ENCODE data around the gene SETD4.

SETD4 gene

DNA sequence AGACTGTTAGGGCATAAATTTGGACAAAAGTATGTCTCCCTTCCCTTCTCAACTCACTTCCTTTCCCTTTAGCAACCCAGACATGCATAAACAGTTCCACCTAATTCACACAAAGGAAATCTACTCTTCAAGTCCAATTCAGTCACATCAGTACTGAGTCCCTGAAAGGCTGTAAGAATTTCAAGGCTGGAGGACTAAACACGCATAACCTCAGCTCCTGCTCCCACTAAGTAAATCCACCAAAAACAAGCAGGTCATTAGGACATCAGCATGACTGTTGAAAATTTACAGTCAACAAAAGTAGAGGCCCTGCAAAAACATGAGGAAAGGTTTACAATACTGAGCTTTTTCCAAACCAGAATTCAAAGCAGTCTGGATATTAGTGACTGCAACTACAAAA, 18.4 kb downstream of the SETD4 start:
- DNase-seq, result no peak

DNA sequence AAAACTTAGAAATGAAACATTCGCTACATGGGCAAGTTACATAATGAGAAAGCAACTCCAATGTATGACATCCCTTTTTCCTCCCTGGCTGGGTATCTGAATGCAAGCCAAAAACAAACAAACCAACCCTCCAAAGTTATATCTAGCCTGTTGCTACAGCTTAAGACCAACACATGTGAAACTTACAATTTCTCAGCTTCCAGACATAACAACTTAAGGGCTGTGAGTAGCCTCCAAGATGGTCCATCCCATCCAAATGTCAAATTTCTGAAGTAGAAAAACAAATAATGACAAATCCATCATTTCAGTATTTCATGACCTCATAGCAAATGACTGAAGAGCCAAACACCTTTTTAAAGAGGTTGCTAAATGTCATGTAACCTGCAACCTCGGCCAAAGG, 19.9 kb downstream of the SETD4 start:
- DNase-seq, result no peak

DNA sequence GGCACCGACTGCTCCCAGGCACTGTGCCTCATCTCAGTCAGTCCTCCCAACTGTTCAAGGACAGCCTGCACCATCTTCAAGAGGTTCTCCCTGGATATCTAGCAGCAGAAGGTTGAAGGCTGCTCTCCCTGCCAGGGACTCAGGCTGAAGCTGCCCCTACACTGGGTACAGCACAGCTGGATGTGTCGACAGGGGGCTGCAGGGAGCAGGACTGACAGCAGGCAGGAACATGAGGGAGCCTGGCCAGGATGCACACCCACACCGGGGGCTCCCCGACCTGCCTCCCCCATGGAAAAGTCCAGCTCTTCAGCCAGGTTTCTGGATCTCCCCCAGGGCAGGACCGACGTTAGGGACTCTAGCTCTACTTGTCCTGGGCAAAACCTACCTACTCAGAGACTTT, 20.5 kb downstream of the SETD4 start:
- DNase-seq, result no peak

DNA sequence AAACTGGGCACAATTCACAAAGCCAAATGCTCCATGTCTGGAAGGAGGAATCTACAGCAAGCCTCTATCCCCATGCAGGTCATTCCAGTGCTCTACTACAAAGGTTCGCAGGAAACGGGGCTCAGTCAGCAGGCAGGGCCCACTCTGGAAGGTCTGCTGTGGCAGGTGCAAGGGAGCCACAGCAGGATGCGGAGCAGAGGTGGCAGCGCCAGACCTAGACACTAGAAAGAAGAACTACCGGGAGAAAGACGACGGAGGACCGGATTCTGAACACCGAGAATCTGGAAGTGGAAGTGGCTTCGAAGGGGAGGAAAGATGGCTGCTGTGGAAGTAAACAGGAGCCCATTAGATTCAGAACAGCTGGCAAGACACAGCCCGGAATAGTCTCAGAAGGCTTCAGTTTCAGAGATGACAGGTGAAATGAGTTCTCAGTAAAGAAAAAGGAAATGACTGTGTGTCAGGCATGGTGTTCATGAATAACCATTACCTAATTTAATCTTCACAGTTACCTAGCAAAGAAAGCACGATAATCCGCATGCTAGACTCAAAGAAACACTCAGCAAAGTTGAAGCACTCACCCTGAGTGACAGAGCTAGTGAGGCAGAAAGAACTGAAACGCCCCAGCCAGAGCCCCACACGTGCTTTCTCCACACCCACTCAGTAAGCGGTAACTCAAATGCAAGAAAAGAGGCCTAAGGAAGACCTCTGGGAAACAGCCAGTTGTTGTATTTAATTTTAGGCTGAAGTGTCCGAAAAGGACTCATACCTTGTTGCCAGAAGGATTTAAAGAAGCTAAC, 21.4 kb downstream of the SETD4 start:
- no peak for DNase-seq

DNA sequence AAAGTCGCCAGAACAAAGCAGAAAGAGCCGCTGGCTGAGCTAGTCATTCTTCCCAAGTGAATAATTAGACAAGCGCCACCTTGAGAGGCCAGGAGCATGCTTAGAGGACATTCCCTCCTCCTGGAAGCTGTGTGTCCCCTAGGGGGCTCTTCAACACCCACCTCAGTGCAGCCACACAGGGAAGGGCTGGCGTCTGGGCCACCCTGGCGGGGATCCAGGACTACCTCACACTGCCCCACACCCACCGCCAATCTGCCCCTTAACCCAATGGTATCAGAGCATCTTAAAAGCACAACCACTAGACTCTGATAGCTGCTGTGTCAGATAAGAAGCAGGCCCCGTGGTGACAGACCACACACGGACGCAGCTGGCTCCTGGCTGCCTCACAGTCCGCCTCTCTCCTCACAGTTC, 24.9 kb downstream of the SETD4 start:
- DNase-seq, result no peak

DNA sequence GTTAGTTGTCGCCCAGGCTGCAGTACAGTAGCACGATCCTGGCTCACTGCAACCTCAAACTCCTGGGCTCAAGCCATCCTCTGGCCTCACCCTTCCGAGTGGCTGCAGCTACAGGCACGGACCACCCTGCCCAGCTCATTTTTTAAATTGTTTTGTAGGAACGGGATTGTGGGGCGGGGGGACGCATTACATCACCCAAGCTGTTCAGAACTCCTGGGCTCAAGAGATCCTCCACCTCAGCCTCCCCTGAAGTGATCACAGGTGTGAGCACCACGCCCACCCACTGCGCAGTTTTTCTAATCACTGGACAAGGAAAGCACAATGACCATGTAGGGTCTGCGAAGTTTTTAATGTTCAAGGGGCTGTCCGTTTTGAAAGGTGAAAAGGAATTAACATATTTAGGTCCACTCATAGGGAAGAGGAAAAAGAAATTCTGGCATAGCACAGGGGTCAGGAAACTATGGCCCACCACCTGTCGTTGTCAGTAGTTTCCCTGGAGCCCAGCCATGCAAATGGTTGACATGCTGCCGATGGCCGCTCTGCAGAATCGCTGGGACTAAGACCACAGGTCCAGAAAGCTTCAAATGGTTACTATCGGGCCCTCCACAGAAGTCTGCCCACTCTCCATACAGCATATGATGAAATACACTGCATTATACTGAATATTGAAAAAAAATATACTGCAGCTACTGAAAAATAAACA, 26.0 kb downstream of the SETD4 start:
- no peak for DNase-seq

DNA sequence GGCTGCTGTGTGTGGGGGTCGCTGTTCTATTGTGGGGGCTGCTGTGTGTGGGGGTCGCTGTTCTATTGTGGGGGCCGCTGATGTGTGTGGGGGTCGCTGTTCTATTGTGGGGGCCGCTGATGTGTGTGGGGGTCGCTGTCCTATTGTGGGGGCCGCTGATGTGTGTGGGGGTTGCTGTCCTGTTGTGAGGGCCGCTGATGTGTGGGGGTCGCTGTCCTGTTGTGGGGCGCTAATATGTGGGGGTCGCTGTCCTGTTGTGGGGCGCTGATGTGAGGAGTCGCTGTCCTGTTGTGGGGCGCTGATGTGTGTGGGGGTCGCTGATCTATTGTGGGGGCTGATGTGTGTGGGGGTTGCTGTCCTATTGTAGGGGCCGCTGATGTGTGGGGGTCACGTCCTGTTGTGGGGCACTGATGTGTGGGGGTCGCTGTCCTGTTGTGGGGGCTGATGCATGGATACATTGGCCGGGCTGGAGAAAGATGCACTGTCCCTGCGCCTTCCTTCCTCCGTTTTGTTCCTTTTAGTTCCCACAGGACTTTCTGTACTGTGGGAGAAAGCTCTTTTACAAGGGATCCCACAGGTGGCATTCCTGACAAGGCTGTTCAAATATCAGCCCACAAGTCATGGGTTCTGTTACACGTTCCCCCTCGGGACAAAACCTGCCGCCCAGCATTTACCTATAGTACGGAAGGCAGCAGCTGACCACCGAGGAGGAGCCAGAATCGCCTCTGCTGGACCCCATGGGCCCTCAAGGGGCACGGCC, 27.5 kb downstream of the SETD4 start:
- no peak for DNase-seq

DNA sequence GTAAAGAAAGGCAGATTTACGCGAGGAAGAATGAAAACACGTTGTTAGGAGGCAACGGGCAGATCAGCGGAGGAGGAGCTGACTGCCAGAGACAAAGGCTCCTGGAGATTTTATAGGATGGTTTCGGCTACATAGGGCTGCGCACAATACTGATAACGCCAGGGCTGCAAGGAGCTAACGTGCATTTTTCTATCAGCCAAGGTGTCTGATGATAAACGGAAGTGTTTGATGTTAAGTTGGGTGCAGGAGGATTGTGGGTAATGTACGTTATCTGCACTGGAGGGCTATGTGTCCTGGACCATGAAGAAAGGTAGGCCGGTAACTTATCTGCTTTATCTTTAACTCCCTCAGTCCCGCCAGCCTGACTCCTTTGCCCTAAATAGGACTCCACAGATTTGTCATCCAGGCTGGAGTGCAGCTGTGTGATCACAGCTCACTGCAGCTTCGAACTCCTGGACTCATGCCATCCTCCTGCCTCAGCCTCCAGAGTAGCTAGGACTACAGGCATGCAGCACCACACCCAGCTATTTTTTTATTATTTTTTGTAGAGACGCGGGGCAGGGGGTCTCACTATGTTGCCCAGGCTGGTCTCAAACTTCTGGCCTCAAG, 29.6 kb downstream of the SETD4 start:
- DNase-seq, result no peak

DNA sequence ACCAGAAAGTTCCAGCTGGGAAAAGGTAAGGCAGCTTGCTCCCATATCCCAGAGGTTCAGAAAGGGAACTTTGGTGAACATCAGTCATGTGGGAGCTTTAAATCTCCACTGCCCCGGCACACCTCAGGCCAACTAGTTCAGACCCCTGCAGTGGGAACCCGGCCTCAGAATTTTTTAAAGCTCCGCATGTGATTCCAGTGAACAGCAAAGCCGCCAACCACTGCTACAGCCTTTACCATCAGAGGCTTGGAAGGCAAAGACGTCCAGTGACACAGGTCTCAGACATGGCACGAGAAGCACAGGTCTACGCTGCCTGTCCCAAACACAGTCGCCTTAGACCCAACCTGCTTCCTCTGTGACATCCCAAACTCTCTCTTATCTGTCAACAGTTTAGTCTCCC, 31.0 kb downstream of the SETD4 start:
- no peak for DNase-seq

DNA sequence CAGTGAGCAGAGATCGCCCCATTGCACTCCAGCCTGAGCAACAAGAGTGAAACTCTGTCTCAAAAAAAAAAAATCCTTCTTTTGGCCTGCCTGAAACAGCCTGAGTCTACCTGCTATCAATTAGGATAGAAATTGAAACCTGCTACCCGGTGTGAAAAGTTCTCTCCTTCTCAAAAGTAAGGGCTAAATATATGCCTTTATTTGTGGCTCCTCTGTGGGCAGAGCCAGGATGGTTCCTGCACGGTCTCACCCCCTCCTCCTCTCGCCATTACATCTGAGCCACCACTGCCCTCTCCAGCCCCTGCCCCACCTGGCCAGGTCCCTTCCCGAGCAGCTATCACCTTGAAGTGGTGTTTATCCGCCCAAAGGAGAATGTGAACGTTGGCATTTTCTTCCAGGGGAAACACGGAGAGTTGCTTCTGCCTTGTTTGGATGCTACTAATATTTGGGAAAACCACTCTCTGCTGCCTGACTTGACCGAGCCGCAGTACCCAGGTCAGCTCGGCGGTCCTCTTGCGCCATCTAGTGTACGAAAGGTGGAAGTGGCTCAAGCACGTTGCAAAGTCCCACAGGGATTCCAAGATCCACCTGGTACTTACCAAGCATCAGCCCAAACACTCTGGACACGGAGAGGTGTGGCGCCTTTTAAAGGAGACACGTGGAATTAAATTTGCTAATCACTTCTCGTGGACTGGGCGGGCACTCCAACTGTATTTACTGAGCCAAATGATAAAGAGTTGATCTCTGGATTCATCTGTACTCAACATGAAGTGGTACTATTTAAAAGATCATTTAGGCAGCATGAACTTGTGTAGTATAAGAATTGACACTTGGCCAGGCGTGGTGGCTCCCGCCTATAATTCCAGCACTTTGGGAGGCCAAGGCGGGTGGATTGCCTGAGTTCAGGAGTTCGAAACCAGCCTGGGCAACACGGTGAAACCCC, 31.9 kb downstream of the SETD4 start:
- DNase-seq, result peak; percentile 82

DNA sequence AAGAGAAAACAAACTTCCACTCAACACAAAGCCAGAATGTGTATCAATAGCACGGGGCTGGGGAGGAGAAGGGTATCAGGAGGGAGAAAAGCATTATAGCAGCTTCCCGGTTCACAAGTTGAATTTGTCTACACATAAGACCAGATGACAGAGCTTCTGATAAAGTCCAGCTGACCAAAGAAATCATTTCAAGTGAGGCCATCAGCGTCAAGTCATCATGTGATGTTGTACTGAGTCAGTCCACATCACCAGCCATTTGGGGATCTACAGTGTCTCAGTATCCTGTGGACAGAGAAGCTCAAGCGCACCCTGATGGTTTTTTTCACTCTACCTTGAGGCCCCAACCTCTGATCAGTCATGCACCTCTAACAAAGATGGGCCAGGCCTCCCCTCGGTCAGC, 33.0 kb downstream of the SETD4 start:
- DNase-seq, result no peak

DNA sequence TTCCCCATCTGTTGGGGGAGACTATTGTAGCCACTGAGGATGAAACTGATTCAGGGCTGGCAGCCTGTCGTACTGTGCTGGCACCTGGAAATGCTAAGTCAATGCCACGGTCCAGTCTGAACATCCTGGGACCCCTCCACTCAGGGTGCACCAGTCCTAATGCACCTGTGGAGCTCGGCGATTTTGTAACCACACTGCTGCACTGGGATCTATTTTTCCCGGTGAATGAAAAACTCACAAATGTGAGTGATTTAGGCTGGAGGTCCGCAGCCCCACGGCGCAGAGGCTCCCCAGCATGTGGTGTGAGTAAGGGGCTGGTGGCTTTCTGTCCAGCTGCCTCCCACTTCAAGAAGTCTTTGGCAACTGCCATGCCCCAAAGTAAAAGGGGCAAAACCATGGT, 35.5 kb downstream of the SETD4 start:
- DNase-seq, result no peak

DNA sequence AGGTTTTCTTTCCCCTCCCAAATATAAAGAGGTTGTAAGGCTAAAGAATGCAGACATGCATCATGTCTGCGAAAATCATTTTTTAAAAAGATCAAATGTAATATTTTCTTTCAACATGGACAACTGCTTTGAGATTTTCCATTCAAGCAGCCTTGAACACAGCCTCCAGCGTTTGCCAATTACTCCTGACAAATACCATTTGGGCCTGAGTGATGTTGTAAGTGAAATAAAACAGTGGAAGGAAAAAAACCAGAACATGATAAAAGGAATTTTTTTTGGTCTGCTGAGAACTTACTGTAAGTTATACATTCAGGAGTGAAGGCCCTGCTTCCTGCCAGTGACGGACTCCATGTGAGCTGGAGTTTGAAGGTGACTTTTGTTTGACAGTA, 37.2 kb downstream of the SETD4 start:
- DNase-seq, result no peak

DNA sequence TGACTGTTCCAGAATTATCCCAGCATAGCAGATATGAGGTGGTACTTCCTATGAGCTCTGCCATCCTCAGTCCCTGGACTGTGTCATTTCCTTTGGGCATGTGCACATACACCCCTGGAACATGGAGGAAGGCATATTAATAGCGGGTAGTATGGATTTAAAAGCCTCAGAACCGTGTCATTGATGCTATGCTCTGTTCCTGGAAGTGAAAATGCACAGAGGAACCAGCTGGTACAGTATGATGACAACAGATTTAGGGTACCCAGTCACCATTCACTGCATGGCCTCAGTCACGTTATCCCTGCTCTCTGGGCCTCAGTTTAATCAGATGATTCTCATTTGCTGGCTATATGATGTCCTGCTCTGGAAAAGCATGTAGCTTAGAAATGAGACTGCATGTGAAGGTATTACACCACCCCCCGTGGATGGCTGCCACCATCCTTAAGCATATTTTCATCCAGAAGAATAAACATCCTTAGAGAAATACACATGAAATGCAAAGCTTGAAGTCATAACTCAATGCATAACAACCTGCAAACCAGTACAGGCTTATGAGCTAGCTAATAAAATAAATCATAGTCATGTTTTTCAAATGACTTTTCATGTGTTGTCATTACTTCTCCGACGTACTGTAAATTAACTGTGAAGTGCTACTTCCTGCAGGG, 37.8 kb downstream of the SETD4 start:
- DNase-seq, result no peak

DNA sequence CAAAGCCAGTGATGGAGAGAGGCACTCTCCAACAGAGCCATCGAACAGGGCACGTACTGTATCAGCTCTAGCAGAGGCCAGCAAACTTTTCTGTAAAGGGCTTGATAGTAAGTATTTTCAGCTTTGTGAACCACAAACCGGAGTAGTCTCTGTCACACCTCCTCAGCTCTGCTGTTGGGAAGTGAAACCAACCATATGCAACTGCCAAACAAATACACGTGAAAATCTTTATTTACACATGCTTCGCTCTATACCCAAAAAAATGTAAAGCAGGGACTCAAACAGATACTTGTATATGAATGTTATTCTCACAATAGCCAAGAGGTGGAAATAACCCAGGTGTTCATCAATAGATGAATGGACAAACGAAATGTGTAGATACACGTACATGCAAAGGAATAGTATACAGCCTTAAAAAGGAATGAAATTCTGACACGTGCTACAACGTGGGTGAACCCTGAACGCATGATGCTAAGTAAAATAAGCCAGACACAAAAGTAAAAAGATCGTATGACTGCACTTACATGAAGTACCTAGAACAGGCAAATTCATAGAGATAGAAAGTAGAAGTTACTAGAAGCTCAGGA, 39.0 kb downstream of the SETD4 start:
- DNase-seq, result no peak

DNA sequence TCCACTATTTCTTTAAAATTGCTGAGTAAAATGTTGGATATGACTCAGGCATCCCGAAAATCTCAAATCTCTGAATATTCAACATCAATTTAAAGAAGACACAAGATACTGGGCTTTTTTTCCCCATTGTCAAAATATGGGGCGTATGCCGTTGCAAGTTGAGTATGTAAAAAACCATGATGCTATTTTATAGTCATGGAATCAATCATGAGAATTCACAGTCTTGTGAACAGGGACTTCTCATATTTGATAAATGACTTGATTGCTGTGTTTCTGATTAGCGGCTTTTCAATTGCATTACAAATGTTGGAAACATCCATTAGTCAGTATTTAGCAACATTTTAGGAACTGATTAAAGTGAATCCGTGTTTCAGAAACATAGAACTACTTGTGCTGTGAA, 45.3 kb downstream of the SETD4 start:
- no peak for DNase-seq

DNA sequence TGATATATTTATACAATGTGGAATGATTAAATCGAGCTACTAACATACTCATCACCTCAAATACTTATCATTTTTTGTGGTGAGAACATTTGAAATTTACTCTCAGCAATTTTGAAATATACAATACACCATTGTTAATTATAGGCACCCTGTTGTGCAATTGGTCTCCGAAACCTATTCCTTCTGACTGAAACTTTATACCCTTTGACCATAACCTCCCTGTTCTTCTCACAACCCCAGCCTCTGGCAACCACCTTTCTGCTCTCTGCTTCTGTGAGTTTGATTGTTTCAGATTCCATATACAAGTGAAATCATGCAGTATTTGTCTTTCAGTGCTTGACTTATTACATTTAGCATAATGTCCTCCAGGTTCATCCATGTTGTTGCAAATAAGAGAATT, 49.5 kb downstream of the SETD4 start:
- DNase-seq, result no peak

DNA sequence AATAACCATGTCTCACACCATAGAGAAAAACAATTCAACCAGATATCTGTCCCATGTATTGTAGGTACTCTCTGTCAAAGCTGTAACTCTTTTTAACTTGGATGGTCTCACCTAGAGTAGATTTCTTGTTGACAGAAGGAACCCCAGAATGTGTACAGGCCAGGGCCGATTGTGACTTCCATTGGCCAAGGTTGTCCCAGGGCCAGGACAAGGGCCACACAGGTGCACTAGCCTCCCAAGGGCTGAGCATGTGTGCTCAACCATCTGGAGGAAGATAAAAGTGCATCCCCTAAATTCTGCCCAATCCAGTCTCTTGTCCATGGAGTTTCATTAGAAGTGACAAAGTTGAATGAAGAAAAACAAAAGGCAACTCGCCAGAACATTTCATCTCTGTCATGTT, 51.8 kb downstream of the SETD4 start:
- no peak for DNase-seq

DNA sequence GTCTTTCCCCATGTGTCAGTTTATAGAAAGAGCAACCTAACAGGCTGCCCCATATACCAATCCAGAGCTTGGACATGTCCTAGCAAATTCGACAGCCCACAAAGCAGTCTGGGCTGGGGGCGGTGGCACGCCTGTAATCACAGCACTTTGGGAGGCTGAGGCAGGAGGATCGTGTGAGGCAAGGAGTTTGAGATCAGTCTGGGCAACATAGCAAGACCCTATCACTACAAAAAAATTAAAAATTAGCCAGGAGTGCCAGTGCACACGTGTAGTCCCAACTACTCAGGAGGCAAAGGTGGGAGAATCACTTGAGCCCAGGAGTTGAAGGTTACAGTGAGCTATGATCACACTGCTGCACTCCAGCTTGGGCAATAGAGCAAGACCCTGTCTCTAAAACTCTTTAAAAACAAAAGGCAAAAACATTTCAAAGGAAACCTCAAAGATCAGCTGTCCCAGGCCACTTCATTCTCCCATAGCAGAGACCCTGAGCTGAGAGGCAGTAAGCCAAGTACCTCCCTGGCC, 54.4 kb downstream of the SETD4 start:
- DNase-seq, result no peak

DNA sequence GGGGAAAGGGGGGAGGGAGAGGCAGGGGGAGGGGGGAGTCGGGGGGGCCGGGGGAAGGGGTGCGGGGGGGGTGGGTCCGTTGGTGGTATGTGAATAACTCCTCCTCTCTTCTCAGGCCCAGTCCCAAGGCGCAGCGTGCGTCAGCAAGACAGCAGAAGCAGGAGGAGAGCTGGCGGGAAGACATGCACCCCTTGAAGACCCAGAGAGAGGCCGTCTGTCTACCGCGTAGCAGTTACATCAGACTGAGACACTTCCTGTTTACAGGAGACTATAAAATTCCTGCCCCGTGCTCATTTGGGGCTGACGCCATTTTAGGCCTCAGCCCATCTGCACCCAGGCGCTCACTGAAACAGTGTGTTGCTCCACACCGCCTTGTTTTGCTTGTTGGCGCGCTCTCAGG, 55.3 kb downstream of the SETD4 start:
- no peak for DNase-seq

DNA sequence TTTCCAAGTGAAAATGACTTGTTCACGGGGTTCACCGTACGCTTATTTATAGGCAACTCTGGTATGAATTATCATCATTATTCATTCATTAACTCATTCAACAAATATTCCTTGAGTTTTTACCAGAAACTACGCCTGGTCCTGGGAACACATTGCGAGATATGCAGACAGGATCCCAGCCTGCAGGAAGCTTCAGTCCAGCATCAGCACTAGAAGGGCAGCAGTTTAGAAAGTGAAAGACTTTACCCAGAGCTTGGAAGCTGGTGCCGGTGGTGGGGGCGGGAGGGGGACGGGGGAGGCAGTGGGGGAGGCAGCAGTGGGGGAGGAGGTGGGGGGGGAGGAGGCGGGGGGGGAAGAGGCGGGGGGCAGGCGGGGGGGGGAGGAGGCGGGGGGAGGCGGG, 55.9 kb downstream of the SETD4 start:
- no peak for DNase-seq
